GM12865 (cell line): Measurements from ENCODE around the gene S100A6.

Experiments used
- DNase-seq: peaks from one replicate; pipeline ENCODE4 v3.0.0; 2010; ENCODE audit warnings: low read depth
- H3K4me3 ChIP-seq: 2 replicates; pipeline ENCODE4 v1.5.1; 2011; ENCODE audit warnings: mild to moderate bottlenecking, low read depth, low read length, control low read depth
- CTCF ChIP-seq: IDR thresholded peaks from 2 replicates; pipeline ENCODE4 v1.5.1; 2011; ENCODE audit warnings: low read length, control low read depth, low read depth, inconsistent platforms; ENCODE audit not compliant: insufficient read depth; ENCODE audit errors: missing control alignments

The S100A6 gene

GRCh38 chr1:153536671-153537375, 1.0 kb upstream of the S100A6 start:
- no peak for TF ChIP-seq CTCF
- no peak for DNase-seq
- H3K4me3 ChIP-seq: no peak overlapping the region

GRCh38 chr1:153536012-153536670, 350 bp upstream of the S100A6 start:
- peak overlapping the region; percentile 51 for H3K4me3 ChIP-seq
- DNase-seq: peak; percentile 37
- TF ChIP-seq CTCF: no peak

- no peak for TF ChIP-seq CTCF
- no peak for DNase-seq
- no peak overlapping the region for H3K4me3 ChIP-seq
Observed at GRCh38 chr1:153534925-153535241, 908 bp downstream of the S100A6 start.

- no peak for DNase-seq
- TF ChIP-seq CTCF: no peak
- no peak overlapping the region for H3K4me3 ChIP-seq
Observed at GRCh38 chr1:153534226-153534924, 1.4 kb downstream of the S100A6 start.

- no peak overlapping the region for H3K4me3 ChIP-seq
- no peak for DNase-seq
Observed at GRCh38 chr1:153533689-153534201, 2.0 kb downstream of the S100A6 start.

More at GRCh38 chr1:153533689-153534201, 2.0 kb downstream of the S100A6 start:
- no peak for TF ChIP-seq CTCF
